PC-3 (cell line): ENCODE data around the gene HECW1. TPM values are rescaled to one million over a fixed set of nuclear protein-coding genes. Genes with fewer than 3 reads are reported as not detected.

Experiments used
- ATAC-seq: fragments of 200-7000 bp; cut with Tn5 transposase; 2 replicates; pipeline ENCODE4 v1.9.1; 2020; ENCODE audit warnings: mild to moderate bottlenecking, moderate library complexity
- BruUV-seq: library from RNA; stranded (reverse); fragments of 400-500 nt; replicated peaks from 2 replicates; lab custom pipeline; 2021; lab: Mats Ljungman, UMichigan
- CTCF ChIA-PET: fragments of 300-600 bp; sonication (Branson Sonifier 250); formaldehyde crosslinking; loops from one replicate; lab custom pipeline; 2022; ENCODE audit warnings: antibody characterized with exemption; lab: Charles Lee
- POLR2A ChIA-PET: fragments of 300-600 bp; sonication (Branson Sonifier 250); formaldehyde crosslinking; loops from one replicate; lab custom pipeline; 2022; ENCODE audit warnings: antibody characterized with exemption; ENCODE audit not compliant: unreplicated experiment; lab: Charles Lee
- DNase-seq: peaks from one replicate; pipeline ENCODE4 v3.0.0-alpha.2; 2015
- H2AFZ ChIP-seq: fragments of 300-600 bp; sonication (generic); 2 replicates; pipeline ENCODE4 v1.6.0; 2016; ENCODE audit warnings: antibody characterized with exemption, low read length
- H3F3A ChIP-seq: fragments of 300-600 bp; sonication (generic); one replicate; pipeline ENCODE4 v1.6.0; 2017; ENCODE audit warnings: antibody characterized with exemption, low read length, control low read depth, mild to moderate bottlenecking; ENCODE audit not compliant: unreplicated experiment
- H3K27ac ChIP-seq: fragments of 300-600 bp; sonication (generic); 2 replicates; pipeline ENCODE4 v1.5.1; 2016; ENCODE audit warnings: mild to moderate bottlenecking, low read length
- H3K27me3 ChIP-seq: fragments of 300-600 bp; sonication (generic); 2 replicates; pipeline ENCODE4 v1.6.1; 2016; ENCODE audit warnings: low read length, mixed read lengths
- H3K36me3 ChIP-seq: fragments of 300-600 bp; sonication (generic); 2 replicates; pipeline ENCODE4 v1.6.1; 2016; ENCODE audit warnings: low read depth, mixed run types, low read length, mixed read lengths
- H3K4me1 ChIP-seq: fragments of 300-600 bp; sonication (generic); 2 replicates; pipeline ENCODE4 v1.5.1; 2016; ENCODE audit warnings: low read length; ENCODE audit not compliant: insufficient read depth
- H3K4me2 ChIP-seq: fragments of 300-600 bp; sonication (generic); 2 replicates; pipeline ENCODE4 v1.6.0; 2016; ENCODE audit warnings: low read length
- H3K4me3 ChIP-seq: fragments of 300-600 bp; sonication (generic); 2 replicates; pipeline ENCODE4 v1.5.1; 2016; ENCODE audit warnings: mild to moderate bottlenecking, low read length, mixed read lengths
- H3K79me2 ChIP-seq: fragments of 300-600 bp; sonication (generic); 2 replicates; pipeline ENCODE4 v1.6.1; 2017; ENCODE audit warnings: low read length, mixed read lengths
- H3K9ac ChIP-seq: fragments of 300-600 bp; sonication (generic); 2 replicates; pipeline ENCODE4 v1.6.0; 2016; ENCODE audit warnings: mild to moderate bottlenecking, low read length
- H3K9me2 ChIP-seq: fragments of 300-600 bp; sonication (generic); replicated peaks from 2 replicates; pipeline ENCODE4 v1.6.1; 2016; ENCODE audit warnings: mixed run types, low read length, mixed read lengths
- H3K9me3 ChIP-seq: fragments of 300-600 bp; sonication (generic); 2 replicates; pipeline ENCODE4 v1.6.1; 2016; ENCODE audit warnings: low read length, mixed read lengths
- H4K20me1 ChIP-seq: fragments of 300-600 bp; sonication (generic); 2 replicates; pipeline ENCODE4 v1.6.1; 2016; ENCODE audit warnings: low read length, mixed read lengths
- EZH2 ChIP-seq: fragments of 300-600 bp; sonication (generic); IDR thresholded peaks from one replicate; pipeline ENCODE4 v1.6.1; 2017; ENCODE audit warnings: antibody characterized with exemption, mild to moderate bottlenecking, low read length; ENCODE audit not compliant: unreplicated experiment
- EZH2phosphoT487 ChIP-seq: fragments of 300-600 bp; sonication (generic); IDR thresholded peaks from 2 replicates; pipeline ENCODE4 v1.6.1; 2018; ENCODE audit warnings: mild to moderate bottlenecking, antibody characterized with exemption, low read length, borderline replicate concordance
- intact Hi-C: fragments of 100-400 bp; cut with micrococcal nuclease; formaldehyde crosslinking; loops from 2 replicates; pipeline ENCODE4 v1.9.0; 2023
- total RNA-seq: library from RNA; depleted of rRNA; stranded (reverse); fragments of >200 nt; gene quantifications from 2 replicates; pipeline ENCODE4 v1.2.3, GENCODE V29; 2014
- TF ChIP-seq, protein P1 (sequence below): fragments of 300-600 bp; sonication (generic); conservative IDR thresholded peaks from 2 replicates; pipeline ENCODE4 v1.5.1; 2017; ENCODE audit warnings: antibody characterized with exemption, low read depth, mild to moderate bottlenecking, low read length

The HECW1 gene
- total RNA-seq, 1 experiment from 2014 or later = 3.0 TPM

DNA sequence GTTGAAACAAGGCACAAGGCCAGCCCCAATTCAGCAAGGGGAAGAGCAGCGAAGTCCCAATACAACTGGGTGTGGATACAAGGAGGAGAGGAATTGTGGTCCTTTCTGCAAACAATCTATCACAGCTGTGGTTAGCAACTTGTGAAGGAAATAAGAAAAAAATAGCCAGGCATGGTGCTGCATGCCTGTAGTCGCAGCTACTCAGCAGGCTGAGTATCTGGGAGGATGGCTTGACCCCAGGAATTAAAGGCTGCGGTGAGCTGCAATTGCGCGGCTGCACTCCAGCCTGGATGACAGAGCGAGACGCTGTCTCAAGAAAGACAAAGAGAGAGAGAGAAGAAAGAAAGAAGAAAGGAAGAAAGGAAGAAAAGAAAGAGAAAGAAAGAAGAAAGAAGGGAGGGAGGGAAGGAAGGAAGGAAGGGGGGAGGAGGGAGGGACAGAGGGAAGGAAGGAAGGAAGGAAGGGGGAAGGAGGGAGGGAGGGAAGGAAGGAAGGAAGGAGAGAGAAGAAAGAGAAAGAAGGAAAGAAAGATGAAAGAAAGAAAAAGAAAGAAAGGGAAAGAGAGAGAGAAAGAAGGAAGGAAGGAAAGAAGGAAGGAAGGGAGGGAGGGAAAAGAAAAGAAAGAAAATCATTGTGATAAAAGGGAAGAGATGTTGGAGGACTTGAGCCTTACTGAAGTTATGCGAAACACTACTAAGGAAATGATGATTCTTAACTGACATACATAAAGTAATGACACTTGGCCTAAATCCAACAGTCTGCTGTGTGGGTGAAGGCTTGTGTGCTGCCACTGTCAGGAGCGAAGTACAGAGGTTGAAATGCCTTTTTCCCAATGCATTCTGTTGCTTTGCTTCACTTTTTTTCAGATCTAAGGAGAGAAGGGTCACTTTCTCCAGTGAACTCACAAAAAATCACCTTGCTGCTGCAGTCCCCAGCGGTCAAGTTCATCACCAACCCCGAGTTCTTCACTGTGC is 353.4 kb downstream of the HECW1 start:
- Histone ChIP-seq H3K9me2 (no peaks in the 10 kb centered on the region), H3K4me2 (no peak overlapping the region), H4K20me1 (no peaks in the 10 kb centered on the region), H3K27me3 (no peaks in the 10 kb centered on the region), H3F3A (no peaks in the 10 kb centered on the region), H3K36me3 (no peaks in the 10 kb centered on the region), H2AFZ (no peak overlapping the region), H3K4me3 (no peak overlapping the region), H3K9ac (no peak overlapping the region), H3K9me3 (no peaks in the 10 kb centered on the region), H3K79me2 (no peaks in the 10 kb centered on the region), H3K27ac (no peak overlapping the region), H3K4me1 (no peaks in the 10 kb centered on the region; the same call in 1 of the 2 replicates)
- no peak for TF ChIP-seq EZH2phosphoT487
- no peak for TF ChIP-seq EZH2
- TF ChIP-seq, protein P1, sequence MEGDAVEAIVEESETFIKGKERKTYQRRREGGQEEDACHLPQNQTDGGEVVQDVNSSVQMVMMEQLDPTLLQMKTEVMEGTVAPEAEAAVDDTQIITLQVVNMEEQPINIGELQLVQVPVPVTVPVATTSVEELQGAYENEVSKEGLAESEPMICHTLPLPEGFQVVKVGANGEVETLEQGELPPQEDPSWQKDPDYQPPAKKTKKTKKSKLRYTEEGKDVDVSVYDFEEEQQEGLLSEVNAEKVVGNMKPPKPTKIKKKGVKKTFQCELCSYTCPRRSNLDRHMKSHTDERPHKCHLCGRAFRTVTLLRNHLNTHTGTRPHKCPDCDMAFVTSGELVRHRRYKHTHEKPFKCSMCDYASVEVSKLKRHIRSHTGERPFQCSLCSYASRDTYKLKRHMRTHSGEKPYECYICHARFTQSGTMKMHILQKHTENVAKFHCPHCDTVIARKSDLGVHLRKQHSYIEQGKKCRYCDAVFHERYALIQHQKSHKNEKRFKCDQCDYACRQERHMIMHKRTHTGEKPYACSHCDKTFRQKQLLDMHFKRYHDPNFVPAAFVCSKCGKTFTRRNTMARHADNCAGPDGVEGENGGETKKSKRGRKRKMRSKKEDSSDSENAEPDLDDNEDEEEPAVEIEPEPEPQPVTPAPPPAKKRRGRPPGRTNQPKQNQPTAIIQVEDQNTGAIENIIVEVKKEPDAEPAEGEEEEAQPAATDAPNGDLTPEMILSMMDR = no peak
- ChIA-PET POLR2A (interaction anchor here (0.6 kb wide), 1 partner anchor 126 kb away, joined by 3 read pairs; no protein-coding TSS in a partner anchor), CTCF (interaction anchor here (1.0 kb wide), 1 partner anchor 12 kb away, joined by 3 read pairs; no protein-coding TSS in a partner anchor)
- intact Hi-C loops = no loop called here
- BruUV-seq = no TSS peak
- ATAC-seq = no peak
- DNase-seq = peak; percentile 25

DNA sequence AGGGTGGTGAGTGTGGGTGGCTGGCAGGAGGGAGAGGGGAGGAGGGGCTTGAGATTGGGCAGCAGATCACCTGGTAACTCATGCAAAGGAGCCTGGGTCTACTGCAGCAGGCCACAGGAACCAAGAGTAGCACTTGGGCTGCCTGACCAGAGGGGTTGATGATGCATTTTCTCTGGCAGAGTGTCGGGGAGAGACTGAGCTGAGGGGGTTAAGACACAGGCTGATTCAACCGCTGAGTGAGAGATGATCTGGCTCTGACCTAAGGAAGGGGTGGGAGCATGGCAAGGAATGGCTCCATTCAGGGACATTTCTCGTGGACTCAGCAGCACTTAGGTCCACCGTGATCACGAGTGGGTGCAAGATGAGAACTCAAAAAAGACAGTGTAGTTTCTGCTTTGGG is 355.0 kb downstream of the HECW1 start:
- Histone ChIP-seq H3F3A (no peaks in the 10 kb centered on the region), H3K9ac (no peak overlapping the region), H3K9me2 (no peaks in the 10 kb centered on the region), H3K79me2 (no peaks in the 10 kb centered on the region), H3K27ac (no peak overlapping the region), H3K4me1 (no peaks in the 10 kb centered on the region; the same call in 1 of the 2 replicates), H3K27me3 (no peaks in the 10 kb centered on the region), H3K4me3 (no peak overlapping the region), H3K4me2 (no peak overlapping the region), H3K9me3 (no peaks in the 10 kb centered on the region), H3K36me3 (no peaks in the 10 kb centered on the region), H2AFZ (no peak overlapping the region), H4K20me1 (no peaks in the 10 kb centered on the region)
- intact Hi-C loops = no loop called here
- TF ChIP-seq, protein P1 = no peak
- TF ChIP-seq EZH2phosphoT487 (no peak), EZH2 (no peak)
- peak; percentile 37; the same call in 1 of the 2 replicates for ATAC-seq
- ChIA-PET CTCF (no interaction called here), POLR2A (no interaction called here)
- no TSS peak for BruUV-seq
- DNase-seq = peak; percentile 30

DNA sequence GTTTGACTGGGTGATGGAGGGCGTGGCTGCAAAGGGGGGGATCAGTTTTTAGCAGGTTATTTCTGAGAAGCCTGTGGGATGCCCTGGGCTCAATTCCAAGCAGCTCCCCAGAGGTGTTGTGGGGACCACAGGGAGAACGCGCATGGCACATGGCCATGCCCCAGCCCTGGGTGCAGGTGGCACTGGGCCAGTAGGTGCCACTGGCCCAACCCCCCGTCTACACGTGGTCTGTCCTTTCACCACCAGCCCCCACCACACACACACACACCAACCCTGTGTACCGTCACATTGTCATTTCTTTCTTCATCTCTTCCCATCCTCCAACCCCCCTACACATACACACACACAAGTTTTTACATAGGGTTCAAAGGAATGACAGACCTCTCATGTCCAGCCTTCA is 355.4 kb downstream of the HECW1 start:
- intact Hi-C loops = no loop called here
- Histone ChIP-seq H3K79me2 (no peaks in the 10 kb centered on the region), H3K4me2 (no peak overlapping the region), H3F3A (no peaks in the 10 kb centered on the region), H4K20me1 (no peaks in the 10 kb centered on the region), H3K9me2 (no peaks in the 10 kb centered on the region), H3K9me3 (no peaks in the 10 kb centered on the region), H2AFZ (no peak overlapping the region), H3K4me3 (no peak overlapping the region), H3K9ac (no peak overlapping the region), H3K4me1 (no peaks in the 10 kb centered on the region; the same call in 1 of the 2 replicates), H3K27ac (no peak overlapping the region), H3K36me3 (no peaks in the 10 kb centered on the region), H3K27me3 (no peaks in the 10 kb centered on the region)
- ChIA-PET CTCF (no interaction called here), POLR2A (no interaction called here)
- TF ChIP-seq EZH2 = no peak
- DNase-seq = no peak
- ATAC-seq = no peak
- no TSS peak for BruUV-seq
